Neural cell (in vitro differentiated cells): ENCODE data around the gene ANKS1A. TPM values are rescaled to one million over a fixed set of nuclear protein-coding genes. Genes with fewer than 3 reads are reported as not detected.

Source experiments
- H2AFZ ChIP-seq: fragments of 200-600, 300-800 bp; sonication (generic), shearing (Covaris generic); 2 replicates; pipeline ENCODE4 v1.6.0; 2014; ENCODE audit warnings: low read depth, mild to moderate bottlenecking, antibody characterized with exemption, low read length, moderate library complexity
- H3F3A ChIP-seq: fragments of 200-600 bp; shearing (Covaris generic); 2 replicates; pipeline ENCODE4 v1.6.1; 2016; ENCODE audit warnings: mild to moderate bottlenecking, moderate library complexity, mixed read lengths, antibody characterized with exemption, low read length; ENCODE audit not compliant: insufficient read depth, poor library complexity, severe bottlenecking
- H3K27ac ChIP-seq: fragments of 200-600, 300-800 bp; sonication (generic), shearing (Covaris generic); 2 replicates; pipeline ENCODE4 v1.5.1; 2014; ENCODE audit warnings: mild to moderate bottlenecking, low read length, moderate library complexity
- H3K27me3 ChIP-seq: fragments of 300-800, 200-600 bp; sonication (generic), shearing (Covaris generic); 2 replicates; pipeline ENCODE4 v1.6.0; 2014; ENCODE audit warnings: mild to moderate bottlenecking, low read depth, low read length, moderate library complexity; ENCODE audit not compliant: insufficient read depth
- H3K36me3 ChIP-seq: fragments of 300-800, 200-600 bp; sonication (generic), shearing (Covaris generic); 2 replicates; pipeline ENCODE4 v1.5.1; 2014; ENCODE audit warnings: mild to moderate bottlenecking, antibody characterized with exemption, low read length, moderate library complexity; ENCODE audit not compliant: insufficient read depth
- H3K4me2 ChIP-seq: fragments of 300-800, 200-600 bp; sonication (generic), shearing (Covaris generic); 2 replicates; pipeline ENCODE4 v1.6.0; 2014; ENCODE audit warnings: mild to moderate bottlenecking, low read length
- H3K4me3 ChIP-seq: fragments of 300-800, 200-600 bp; sonication (generic), shearing (Covaris generic); 2 replicates; pipeline ENCODE4 v1.5.1; 2014; ENCODE audit warnings: mild to moderate bottlenecking, low read length, moderate library complexity
- H3K79me2 ChIP-seq: fragments of 200-600 bp; shearing (Covaris generic); replicated peaks from 2 replicates; pipeline ENCODE4 v1.6.0; 2014; ENCODE audit warnings: mild to moderate bottlenecking, low read length, moderate library complexity; ENCODE audit not compliant: insufficient read depth
- H3K9ac ChIP-seq: fragments of 300-800, 200-600 bp; sonication (generic), shearing (Covaris generic); 2 replicates; pipeline ENCODE4 v1.6.1; 2016; ENCODE audit warnings: mild to moderate bottlenecking, low read length, mixed read lengths
- H3K9me2 ChIP-seq: fragments of 200-600 bp; shearing (Covaris generic); 2 replicates; pipeline ENCODE4 v1.6.1; 2016; ENCODE audit warnings: mild to moderate bottlenecking, low read length, mixed read lengths; ENCODE audit not compliant: insufficient read depth
- H3K9me3 ChIP-seq: fragments of 200-600, 300-800 bp; sonication (generic), shearing (Covaris generic); 2 replicates; pipeline ENCODE4 v1.6.1; 2016; ENCODE audit warnings: mild to moderate bottlenecking, mixed run types, low read length, moderate library complexity, mixed read lengths
- H4K20me1 ChIP-seq: fragments of 200-600 bp; shearing (Covaris generic); 2 replicates; pipeline ENCODE4 v1.6.1; 2016; ENCODE audit warnings: mild to moderate bottlenecking, mixed run types; ENCODE audit not compliant: insufficient read depth
- CTCF ChIP-seq: fragments of 450-650 bp; IDR thresholded peaks from 2 replicates; pipeline ENCODE4 v1.5.1; 2014; ENCODE audit warnings: antibody characterized with exemption, mild to moderate bottlenecking, moderate library complexity; ENCODE audit not compliant: poor library complexity, severe bottlenecking
- EP300 ChIP-seq: fragments of 450-650 bp; conservative IDR thresholded peaks from 2 replicates; pipeline ENCODE4 v1.6.1; 2014; ENCODE audit warnings: antibody characterized with exemption, mild to moderate bottlenecking, moderate library complexity; ENCODE audit not compliant: poor library complexity, severe bottlenecking
- EZH2 ChIP-seq: fragments of 200-600, 300-800 bp; shearing (Covaris generic), sonication (generic); IDR thresholded peaks from 2 replicates; pipeline ENCODE4 v1.6.1; 2014; ENCODE audit warnings: antibody characterized with exemption, low read length, borderline replicate concordance, mild to moderate bottlenecking; ENCODE audit not compliant: insufficient read depth, poor library complexity, severe bottlenecking
- MXI1 ChIP-seq: fragments of 450-650 bp; conservative IDR thresholded peaks from 2 replicates; pipeline ENCODE4 v1.6.1; 2014; ENCODE audit warnings: antibody characterized with exemption, mild to moderate bottlenecking; ENCODE audit not compliant: poor library complexity, severe bottlenecking
- POLR2AphosphoS5 ChIP-seq: IDR thresholded peaks from 2 replicates; pipeline ENCODE4 v1.6.1; 2012
- RAD21 ChIP-seq: fragments of 450-650 bp; conservative IDR thresholded peaks from 2 replicates; pipeline ENCODE4 v1.6.1; 2014; ENCODE audit warnings: antibody characterized with exemption, mild to moderate bottlenecking, moderate library complexity
- SMC3 ChIP-seq: fragments of 450-650 bp; conservative IDR thresholded peaks from 2 replicates; pipeline ENCODE4 v1.6.1; 2014; ENCODE audit warnings: antibody characterized with exemption, mild to moderate bottlenecking, moderate library complexity; ENCODE audit not compliant: poor library complexity
- TAF1 ChIP-seq: IDR thresholded peaks from 2 replicates; pipeline ENCODE4 v1.6.1; 2012; ENCODE audit warnings: low read depth
- polyA plus RNA-seq: library from polyadenylated mRNA; depleted of rRNA; stranded (reverse); fragments of >200 nt; gene quantifications from 2 replicates; pipeline ENCODE4 v1.2.3, GENCODE V29; 2014
- TF ChIP-seq, protein P1 (sequence below): IDR thresholded peaks from 2 replicates; pipeline ENCODE4 v1.6.1; 2012; ENCODE audit warnings: borderline replicate concordance

Gene ANKS1A
- polyA plus RNA-seq, 1 donor from 2014 or later, result 22.6 TPM

- Histone ChIP-seq H3K27ac (no peak overlapping the region), H3K9ac (no peak overlapping the region)
Measured at GRCh38 chr6:34938268-34938667, 49.2 kb downstream of the ANKS1A start.

DNA sequence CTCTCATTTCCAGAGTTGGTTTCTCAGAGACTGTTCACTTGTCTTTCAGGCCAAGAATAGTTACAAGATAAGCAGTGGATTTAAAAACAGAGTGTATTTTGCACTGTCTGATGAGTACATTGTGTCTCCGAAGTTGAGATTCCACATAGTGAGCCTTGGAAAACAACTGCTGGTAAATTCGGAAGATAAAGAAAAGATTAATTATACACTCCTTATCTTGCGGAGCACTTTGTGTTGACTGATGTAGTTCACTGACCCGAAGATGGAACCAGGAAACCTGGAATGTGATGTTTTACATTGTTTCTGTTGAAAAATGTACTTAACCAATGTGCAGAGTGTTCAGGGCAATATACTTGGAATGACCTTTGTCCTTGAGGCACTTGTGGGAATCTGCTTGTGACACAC lies 51.0 kb downstream of the ANKS1A start:
- Histone ChIP-seq H3K4me2 (no peak overlapping the region), H3K27ac (peak overlapping the region; percentile 15), H3K9me3 (no peaks in the 10 kb centered on the region), H3K27me3 (no peaks in the 10 kb centered on the region), H3F3A (no peaks in the 10 kb centered on the region), H4K20me1 (no peaks in the 10 kb centered on the region), H3K36me3 (no peaks in the 10 kb centered on the region), H2AFZ (no peak overlapping the region), H3K79me2 (no peaks in the 10 kb centered on the region), H3K9ac (no peak overlapping the region), H3K4me3 (no peak overlapping the region), H3K9me2 (no peaks in the 10 kb centered on the region)
- no peak for TF ChIP-seq RAD21
- TF ChIP-seq TAF1, result no peak
- TF ChIP-seq EP300, result no peak
- no peak for TF ChIP-seq POLR2AphosphoS5
- TF ChIP-seq, protein P1, sequence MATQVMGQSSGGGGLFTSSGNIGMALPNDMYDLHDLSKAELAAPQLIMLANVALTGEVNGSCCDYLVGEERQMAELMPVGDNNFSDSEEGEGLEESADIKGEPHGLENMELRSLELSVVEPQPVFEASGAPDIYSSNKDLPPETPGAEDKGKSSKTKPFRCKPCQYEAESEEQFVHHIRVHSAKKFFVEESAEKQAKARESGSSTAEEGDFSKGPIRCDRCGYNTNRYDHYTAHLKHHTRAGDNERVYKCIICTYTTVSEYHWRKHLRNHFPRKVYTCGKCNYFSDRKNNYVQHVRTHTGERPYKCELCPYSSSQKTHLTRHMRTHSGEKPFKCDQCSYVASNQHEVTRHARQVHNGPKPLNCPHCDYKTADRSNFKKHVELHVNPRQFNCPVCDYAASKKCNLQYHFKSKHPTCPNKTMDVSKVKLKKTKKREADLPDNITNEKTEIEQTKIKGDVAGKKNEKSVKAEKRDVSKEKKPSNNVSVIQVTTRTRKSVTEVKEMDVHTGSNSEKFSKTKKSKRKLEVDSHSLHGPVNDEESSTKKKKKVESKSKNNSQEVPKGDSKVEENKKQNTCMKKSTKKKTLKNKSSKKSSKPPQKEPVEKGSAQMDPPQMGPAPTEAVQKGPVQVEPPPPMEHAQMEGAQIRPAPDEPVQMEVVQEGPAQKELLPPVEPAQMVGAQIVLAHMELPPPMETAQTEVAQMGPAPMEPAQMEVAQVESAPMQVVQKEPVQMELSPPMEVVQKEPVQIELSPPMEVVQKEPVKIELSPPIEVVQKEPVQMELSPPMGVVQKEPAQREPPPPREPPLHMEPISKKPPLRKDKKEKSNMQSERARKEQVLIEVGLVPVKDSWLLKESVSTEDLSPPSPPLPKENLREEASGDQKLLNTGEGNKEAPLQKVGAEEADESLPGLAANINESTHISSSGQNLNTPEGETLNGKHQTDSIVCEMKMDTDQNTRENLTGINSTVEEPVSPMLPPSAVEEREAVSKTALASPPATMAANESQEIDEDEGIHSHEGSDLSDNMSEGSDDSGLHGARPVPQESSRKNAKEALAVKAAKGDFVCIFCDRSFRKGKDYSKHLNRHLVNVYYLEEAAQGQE, result no peak
- no peak for TF ChIP-seq EZH2
- no peak for TF ChIP-seq SMC3
- no peak for TF ChIP-seq MXI1
- TF ChIP-seq CTCF, result no peak

More at GRCh38 chr6:34938268-34938667, 49.2 kb downstream of the ANKS1A start:
- Histone ChIP-seq H4K20me1 (no peaks in the 10 kb centered on the region), H3F3A (no peaks in the 10 kb centered on the region), H3K4me2 (no peak overlapping the region), H3K4me3 (no peak overlapping the region), H3K36me3 (no peaks in the 10 kb centered on the region), H3K79me2 (no peaks in the 10 kb centered on the region), H3K9me2 (no peaks in the 10 kb centered on the region), H2AFZ (no peak overlapping the region), H3K9me3 (no peaks in the 10 kb centered on the region), H3K27me3 (no peaks in the 10 kb centered on the region)
- TF ChIP-seq RAD21, result no peak
- TF ChIP-seq CTCF, result no peak
- no peak for TF ChIP-seq MXI1
- no peak for TF ChIP-seq TAF1
- TF ChIP-seq SMC3, result no peak
- TF ChIP-seq EZH2, result no peak
- no peak for TF ChIP-seq POLR2AphosphoS5
- TF ChIP-seq, protein P1, result no peak
- TF ChIP-seq EP300, result no peak
